T-helper 2 cell treated with Interferon-gamma antibody and Interleukin-4, amounts not matched to agents 100 ng/mL and 5 ng/mL, for 36 hours (primary cell): ENCODE measurements around the gene MEF2A. TPM values are rescaled to one million over a fixed set of nuclear protein-coding genes. Genes with fewer than 3 reads are reported as not detected.

Experiments
- intact Hi-C: fragments of 100-400 bp; cut with micrococcal nuclease; formaldehyde crosslinking; loops from one replicate; pipeline ENCODE4 v1.15.1; 2023
- total RNA-seq: library from RNA; stranded (reverse); gene quantifications from 2 replicates; pipeline ENCODE4 v1.2.3, GENCODE V29; 2022

Gene MEF2A
- total RNA-seq, 1 donor from 2014 or later, result 28.9 TPM

- intact Hi-C loops, result loop anchor here (5.0 to 10.0 kb wide), 2 partner anchors 198 to 276 kb away; no protein-coding TSS in a partner anchor
These were observed 137.3 kb downstream of the MEF2A start for GRCh38 chr15:99702895-99703602.

- intact Hi-C loops, result loop anchor here (1.0 to 10.0 kb wide), 8 partner anchors 52 to 431 kb away; partner anchors contain the start of gene MEF2A
These were observed 138.0 kb downstream of the MEF2A start for GRCh38 chr15:99703603-99704443.

- intact Hi-C loops, result loop anchor here (1.0 to 10.0 kb wide), 8 partner anchors 52 to 431 kb away; partner anchors contain the start of gene MEF2A
These were observed 138.7 kb downstream of the MEF2A start for GRCh38 chr15:99704444-99704838.

- intact Hi-C loops, result loop anchor here (1.0 to 10.0 kb wide), 3 partner anchors 27 to 455 kb away; partner anchors contain the start of genes LRRC28 and LYSMD4
These were observed 140.9 kb downstream of the MEF2A start for GRCh38 chr15:99706557-99707303.

GRCh38 chr15:99707473-99708270 lies 141.9 kb downstream of the MEF2A start:
- intact Hi-C loops, result loop anchor here (1.0 to 10.0 kb wide), 3 partner anchors 26 to 456 kb away; partner anchors contain the start of genes LRRC28 and LYSMD4

GRCh38 chr15:99708563-99708962 lies 142.8 kb downstream of the MEF2A start:
- intact Hi-C loops, result loop anchor here (10.0 kb wide), 1 partner anchor 204 kb away; no protein-coding TSS in a partner anchor

- intact Hi-C loops, result loop anchor here (10.0 kb wide), 1 partner anchor 205 kb away; no protein-coding TSS in a partner anchor
These were observed 143.6 kb downstream of the MEF2A start for GRCh38 chr15:99709243-99709986.

GRCh38 chr15:99711625-99712024 lies 145.8 kb downstream of the MEF2A start:
- intact Hi-C loops, result no loop called here

GRCh38 chr15:99712415-99712814 lies 146.6 kb downstream of the MEF2A start:
- intact Hi-C loops, result no loop called here

- intact Hi-C loops, result no loop called here
These were observed 150.8 kb downstream of the MEF2A start for GRCh38 chr15:99716540-99717095.

- intact Hi-C loops, result no loop called here
These were observed 151.6 kb downstream of the MEF2A start for GRCh38 chr15:99717161-99718009.

- intact Hi-C loops, result no loop called here
These were observed 152.6 kb downstream of the MEF2A start for GRCh38 chr15:99718421-99718820.

GRCh38 chr15:99719096-99719541 lies 153.3 kb downstream of the MEF2A start:
- intact Hi-C loops, result no loop called here

GRCh38 chr15:99720533-99720932 lies 154.7 kb downstream of the MEF2A start:
- intact Hi-C loops, result no loop called here

GRCh38 chr15:99721104-99721778 lies 155.5 kb downstream of the MEF2A start:
- intact Hi-C loops, result loop anchor here (1.0 kb wide), 1 partner anchor 12 kb away; the partner anchor contains the start of gene LYSMD4

GRCh38 chr15:99721896-99722295 lies 156.1 kb downstream of the MEF2A start:
- intact Hi-C loops, result loop anchor here (1.0 kb wide), 1 partner anchor 11 kb away; the partner anchor contains the start of gene LYSMD4

- intact Hi-C loops, result no loop called here
These were observed 156.6 kb downstream of the MEF2A start for GRCh38 chr15:99722406-99722805.
